ENCODE data around the gene KRTAP9-8.

- TF ChIP-seq CTCF (conservative IDR thresholded peaks at IDR 0.05; ENCODE audit: low read length) (no peak), EZH2phosphoT487 (IDR thresholded peaks at IDR 0.05; ENCODE audit: borderline replicate concordance, low read depth, low read length) (no peak)
These were observed 22.1 kb upstream of the KRTAP9-8 start for GRCh38 chr17:41215681-41216080.
